Activated effector memory CD4-positive, alpha-beta T cell treated with anti-CD3 and anti-CD28 coated beads, Interleukin-2, amount 50 U/mL, for 16 hours (primary cell): ENCODE results near the gene SERTAD2.
A peak's percentile ranks its signal among the peaks of the same experiment; 100 is the strongest.

ENCODE experiments used
- DNase-seq: peaks from one replicate; pipeline ENCODE4 v3.0.0-alpha.2; 2020

The SERTAD2 gene

DNA sequence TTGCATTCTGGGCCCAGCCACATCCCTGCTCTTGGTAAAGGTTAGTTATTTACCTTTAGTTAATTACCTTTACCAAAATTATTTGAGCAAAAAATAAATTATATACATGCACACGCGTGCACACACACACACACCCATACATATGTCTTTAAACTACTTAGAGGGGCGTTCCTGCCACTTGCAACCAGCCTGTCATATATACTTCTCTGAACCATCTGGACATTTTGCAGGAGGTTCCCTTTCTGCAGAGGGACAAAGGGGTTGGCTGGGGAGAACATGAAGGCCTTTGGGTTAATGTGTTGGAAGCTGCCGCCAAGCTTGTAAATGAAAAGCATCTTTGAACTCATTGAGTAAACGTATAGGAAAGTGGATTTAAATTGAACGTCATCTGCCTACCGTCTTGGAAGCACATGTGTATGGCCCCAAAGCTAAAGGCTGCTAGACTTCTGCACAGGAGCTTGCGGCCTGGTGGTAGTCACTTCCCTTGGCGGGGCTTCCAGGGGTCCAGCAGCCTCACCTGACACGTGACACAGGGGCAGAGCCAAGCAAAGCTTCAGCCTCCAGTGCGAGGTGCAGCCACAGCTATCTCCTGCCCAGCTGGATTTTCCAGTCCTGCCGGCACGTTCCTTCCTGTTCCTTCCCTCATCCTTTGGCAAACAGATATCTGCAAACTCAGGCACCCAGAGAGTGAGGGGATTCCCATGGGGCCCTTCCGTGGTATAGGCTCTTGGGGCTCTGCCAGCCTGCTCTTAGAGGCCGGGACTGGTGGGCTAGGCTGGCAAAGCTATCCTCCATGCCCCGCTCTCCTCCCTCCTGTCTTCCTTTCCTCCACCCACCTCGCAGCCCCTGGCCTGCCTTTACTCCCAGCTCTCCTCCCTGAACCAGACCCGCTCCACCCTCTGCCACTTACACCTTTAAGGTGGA lies 46.1 kb downstream of the SERTAD2 start:
- no peak for DNase-seq

DNA sequence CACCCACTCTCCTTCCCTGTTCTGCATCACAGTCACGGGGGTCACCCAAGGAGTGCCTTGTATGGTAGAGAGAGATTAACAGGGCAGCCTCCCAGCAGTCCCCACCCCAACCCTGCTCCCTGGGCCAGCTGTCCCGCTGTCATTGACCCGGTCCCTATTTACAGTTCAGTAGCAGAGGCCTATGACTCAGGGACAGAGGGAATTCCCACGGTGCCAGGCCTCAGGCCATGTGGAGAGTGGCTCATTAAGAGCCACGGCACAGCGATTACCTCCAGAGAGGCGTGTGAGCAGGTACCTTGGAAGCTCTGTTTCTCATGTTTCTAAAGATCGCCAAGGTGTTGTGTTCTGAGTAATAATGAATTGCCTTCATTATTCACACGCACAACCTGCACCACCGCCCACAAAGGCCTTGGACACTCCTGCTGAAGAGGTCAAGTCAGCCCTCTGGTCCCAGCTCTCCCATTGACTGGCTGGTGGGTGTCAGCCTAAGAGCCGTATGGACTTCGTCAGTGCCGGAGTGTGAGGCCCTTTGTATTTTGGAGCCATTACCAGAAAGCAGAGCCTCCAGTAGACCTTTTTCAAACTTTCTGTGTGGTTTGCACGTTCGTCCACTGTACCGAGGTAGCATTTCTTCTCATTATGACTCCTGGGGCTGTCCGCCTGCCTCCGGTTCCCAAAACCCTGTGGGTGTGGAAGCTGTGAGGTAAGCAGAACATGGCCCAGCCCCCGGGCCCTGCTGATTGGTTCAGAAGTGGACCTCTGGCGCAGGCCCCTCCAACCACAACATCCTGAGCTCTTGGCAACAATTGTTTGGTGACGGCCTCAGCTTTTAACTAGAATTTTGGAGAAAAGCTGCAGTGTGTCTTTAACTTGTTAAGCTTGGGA lies 47.0 kb downstream of the SERTAD2 start:
- peak; percentile 95 for DNase-seq

GRCh38 chr2:64605991-64606478 lies 47.7 kb downstream of the SERTAD2 start:
- no peak for DNase-seq

- DNase-seq = no peak
These were observed 48.7 kb downstream of the SERTAD2 start for GRCh38 chr2:64605026-64605471.

GRCh38 chr2:64604155-64604554 lies 49.6 kb downstream of the SERTAD2 start:
- no peak for DNase-seq

DNA sequence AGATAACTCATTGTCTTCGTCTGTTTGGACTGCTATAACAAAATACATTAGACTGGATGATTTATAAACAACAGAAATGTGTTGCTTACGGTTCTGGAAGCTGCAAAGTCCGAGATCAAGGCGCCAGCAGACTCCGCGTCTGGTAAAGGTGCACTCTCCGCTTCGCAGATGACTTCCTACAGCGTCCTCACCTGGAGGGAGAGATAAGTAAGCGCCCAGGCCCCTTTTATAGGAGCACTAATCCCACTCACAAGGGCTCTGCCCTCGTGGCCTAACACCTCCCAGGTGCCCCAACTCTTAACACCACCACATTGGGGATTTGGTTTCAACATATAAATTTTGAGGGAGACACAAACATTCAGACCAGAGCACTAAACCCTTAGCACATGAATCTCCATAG lies 51.3 kb downstream of the SERTAD2 start:
- DNase-seq = no peak

GRCh38 chr2:64601785-64602391 lies 51.8 kb downstream of the SERTAD2 start:
- no peak for DNase-seq

DNA sequence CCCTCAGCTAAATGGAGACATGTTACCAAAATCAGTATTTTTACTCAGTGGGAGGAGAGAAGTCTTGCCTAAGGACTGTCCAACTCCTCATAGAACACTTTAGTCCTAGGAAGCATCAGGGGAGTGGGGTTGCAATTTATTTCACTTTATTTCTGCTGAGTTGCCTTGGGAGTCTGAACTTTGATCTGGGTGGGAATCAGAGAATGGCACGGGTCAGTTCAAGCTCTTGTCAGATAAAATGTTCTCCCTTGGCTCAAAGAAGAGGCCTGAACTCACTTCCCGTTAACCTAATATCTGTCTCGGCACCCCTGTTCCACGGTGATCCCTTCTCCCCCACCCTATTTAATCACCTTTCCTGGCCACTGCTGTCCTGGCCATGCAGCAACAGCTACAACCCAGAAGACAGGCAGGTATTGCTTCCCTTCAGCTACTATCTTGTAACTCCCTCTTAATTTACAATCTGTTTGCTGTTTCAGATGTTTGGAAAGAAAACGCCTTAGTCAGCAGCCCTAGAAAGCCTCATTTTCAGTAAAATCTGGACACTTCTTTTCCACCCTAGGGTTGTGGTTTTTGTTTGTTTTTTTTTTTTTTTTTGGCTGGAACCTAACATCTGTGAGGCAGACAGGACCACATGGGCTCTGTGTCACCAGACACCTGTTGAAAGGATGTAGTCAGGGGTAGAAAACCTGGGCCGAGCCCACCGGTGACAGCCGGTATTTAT lies 52.5 kb downstream of the SERTAD2 start:
- no peak for DNase-seq

DNA sequence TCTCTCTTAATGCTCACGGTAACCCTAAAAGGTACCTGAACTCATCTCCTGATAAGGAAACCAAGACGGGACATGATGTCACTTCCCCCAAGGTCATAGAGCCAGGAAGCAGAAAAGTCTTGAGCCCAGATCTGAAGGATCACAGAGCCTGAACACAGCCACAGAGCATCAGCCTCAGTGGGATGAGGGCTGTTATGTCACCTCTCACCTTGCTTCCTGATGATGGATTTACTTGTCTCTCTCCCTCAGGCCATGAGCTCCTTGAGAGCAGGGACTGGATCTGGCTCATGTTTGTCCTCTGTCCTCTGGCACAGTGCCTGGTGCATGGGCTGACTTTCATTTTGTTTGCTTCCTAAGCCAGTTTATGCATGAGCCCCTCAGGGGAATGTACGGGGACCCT lies 54.2 kb downstream of the SERTAD2 start:
- no peak for DNase-seq

- DNase-seq = no peak
These were observed 55.5 kb downstream of the SERTAD2 start for GRCh38 chr2:64598226-64598625.

DNA sequence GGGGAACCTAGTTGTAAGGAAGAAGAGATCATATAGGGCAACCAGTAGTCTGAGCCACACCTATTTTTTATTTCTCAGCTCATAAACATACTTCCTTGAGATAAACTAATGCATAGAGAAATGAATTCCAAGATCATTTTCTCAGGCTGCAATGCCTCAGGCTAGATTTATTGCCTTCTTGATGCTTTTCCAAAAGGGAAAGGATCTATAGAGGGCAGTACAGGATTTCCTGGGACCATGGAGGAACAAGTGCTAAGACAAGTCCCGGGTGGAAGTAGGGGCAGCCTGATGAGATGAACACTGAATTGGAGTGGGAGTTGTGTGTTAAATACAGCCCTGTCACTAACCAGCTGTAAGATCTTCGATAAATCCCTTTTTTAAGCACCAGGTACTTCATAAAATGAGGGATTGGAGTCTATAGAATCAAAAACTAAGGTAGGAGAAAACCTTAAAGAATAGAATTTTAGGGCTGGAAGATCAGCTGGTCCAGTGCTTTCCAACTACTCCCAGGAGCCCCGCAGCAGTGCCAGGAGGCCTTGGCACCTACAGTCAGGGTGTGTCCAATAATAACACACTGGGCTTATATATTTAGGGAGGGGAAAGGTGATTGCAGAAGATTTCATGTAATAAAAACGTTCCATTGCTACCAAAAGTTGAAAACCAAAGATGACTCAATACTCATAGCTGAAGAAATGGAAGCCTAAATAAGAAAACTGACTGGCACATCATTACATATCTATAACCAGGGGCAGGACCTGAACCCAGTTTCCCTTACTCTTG lies 58.1 kb downstream of the SERTAD2 start:
- DNase-seq = no peak

GRCh38 chr2:64594226-64594989 lies 59.3 kb downstream of the SERTAD2 start:
- no peak for DNase-seq

DNA sequence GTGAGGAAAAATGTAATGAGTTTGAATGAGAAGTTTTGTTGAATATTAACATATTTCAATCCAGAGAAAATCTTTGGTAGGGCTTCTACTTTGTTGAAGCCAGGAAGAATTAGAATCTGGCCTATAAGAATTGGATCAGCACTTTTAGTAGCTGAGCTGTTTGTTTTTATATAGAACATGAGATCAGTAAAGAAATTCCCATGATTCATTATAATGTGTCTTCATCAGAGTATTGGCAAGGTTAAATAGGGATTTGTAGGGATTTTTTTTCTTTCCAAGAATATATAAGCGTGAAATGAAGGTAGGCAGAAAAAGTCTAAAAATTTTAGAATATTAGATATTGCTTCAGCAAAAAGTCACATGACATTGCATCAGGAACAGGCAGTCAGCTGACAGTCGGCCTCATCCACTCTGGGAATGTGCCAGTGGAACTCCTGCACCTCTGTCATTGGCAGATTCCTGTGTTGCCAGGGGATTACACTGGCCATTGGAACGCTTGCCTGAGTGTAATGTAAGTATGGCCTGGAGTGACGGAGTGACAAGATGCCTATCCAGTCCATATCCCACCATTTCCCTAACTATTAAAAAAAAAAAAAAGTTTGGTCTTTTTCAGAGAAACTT lies 60.6 kb downstream of the SERTAD2 start:
- DNase-seq = no peak

DNA sequence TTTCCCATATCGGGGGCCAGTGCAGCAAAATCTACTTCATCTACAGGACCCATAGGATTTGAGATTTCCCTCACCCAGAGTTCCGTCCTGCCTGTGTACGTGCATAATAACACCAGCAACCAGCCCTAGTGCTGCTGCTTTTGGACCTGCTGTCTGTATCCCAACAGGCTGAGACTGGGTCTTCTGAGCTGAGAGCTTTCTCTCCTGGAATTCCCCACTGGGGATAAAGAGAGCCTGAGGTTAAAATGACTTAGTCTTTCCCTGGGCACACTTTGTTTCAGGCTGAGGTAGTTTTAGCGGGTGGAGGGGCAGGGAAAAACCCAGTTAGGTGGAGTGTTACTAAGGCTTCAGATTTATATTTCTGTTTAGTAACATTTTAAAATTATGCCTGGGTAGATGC lies 62.5 kb downstream of the SERTAD2 start:
- DNase-seq = no peak

GRCh38 chr2:64587561-64587960 lies 66.2 kb downstream of the SERTAD2 start:
- no peak for DNase-seq

DNA sequence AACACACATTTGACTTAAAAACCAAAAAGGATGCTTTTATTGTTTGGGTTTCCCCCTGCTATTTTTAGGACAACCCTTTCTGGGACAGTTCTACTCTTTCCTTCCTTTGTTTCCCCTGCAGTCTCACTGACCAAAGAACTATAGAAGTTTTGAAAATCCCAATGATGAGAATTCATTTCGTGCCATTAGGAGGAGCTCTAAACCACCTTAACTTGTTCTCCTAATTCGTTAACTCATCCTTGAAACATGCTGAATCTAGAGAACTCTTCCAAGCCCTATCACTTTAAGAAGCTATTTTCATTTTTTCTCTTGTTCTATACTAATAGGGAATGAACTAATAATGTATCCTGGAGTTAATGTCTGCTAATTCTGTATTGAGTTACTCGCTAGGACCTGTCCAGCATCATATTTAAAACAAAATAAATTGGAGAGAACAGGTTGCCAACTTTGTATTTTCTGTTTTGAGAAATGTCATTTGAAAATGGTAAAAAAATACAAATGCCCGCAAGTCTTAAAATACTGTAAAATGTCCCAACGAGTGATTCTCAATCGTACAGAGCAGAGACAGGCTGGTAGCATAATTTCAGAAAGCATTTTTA lies 66.7 kb downstream of the SERTAD2 start:
- no peak for DNase-seq

DNA sequence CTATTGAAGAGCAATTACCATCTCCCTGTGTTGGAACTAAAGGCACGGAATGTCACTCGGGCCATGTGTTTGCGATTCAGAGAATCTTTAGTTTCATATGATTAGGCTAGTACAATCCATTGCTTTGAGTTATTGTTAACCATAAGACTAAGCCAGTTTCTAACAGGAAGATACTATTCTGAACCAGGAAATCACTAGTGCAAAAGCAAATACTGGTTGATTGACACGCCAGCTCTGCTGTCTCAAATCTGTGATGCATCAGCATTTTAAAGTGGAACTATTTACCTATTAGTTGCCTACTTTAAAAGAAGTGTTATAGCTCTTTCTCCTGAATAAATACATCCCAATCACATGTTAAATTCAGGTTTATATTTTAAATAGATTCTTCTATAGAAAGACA lies 67.7 kb downstream of the SERTAD2 start:
- DNase-seq = no peak

DNA sequence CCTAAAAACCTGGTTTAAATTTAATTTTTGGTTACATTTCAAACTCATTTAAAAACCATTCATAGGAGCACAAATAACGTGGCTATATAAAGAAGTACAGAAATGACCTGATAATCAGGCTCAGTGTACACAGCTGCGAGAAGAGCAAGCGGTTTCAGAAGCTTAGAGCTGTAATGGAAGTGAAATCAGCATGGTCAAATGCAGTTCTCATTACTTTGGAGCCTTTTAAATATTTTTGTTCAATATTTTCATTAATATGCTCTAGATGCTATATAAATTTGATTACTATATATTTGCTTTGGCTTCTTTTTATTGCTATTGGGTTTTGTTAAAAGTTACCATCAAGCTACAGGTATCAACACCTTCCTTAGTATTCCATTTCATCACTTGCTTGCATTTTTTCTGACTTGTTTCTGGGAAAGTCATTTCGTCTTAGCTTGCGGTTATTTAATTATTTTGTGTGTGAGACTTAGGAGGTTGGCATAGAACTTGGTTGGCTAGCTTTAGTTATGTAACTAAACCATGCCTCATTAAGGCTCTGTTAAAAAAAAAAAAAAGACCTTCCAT lies 70.9 kb downstream of the SERTAD2 start:
- DNase-seq = no peak

DNA sequence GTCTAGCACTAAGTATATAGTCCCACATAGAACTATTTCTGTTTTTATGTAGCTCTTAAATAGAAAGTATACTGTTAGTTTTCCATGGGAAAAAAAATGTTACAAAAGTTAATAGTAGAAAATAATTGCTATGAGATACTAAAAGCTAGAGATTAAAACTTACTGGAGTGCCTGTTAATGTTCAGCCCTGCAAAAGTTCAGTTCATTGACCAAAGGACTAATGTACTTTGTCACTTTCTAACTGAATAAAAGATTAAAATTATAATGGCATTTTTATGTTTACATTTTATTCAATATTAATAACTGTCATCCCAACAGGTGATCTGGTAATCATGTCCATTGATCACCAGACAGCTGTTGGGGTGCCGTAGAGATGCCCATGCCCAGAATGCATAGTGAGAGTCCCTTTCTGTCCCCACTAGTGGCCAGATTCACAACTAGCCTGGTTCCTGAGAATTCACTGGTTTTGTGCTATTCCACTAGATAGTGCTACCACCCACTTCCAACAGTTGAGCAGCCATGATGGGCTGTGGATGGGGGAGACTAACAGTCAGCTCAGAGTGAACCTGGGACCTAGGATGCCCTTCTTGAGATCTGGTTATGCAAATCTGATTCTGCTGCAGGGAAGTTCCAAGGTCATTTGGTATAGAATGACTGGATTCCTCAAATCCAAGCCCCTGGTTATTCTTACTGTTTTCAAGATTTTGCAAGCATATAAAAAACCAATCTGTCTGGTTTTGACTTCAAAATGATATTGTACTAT lies 71.8 kb downstream of the SERTAD2 start:
- DNase-seq = no peak
